HUES6 (cell line): ENCODE measurements around the gene HP1BP3.
"Not testable (repeated sequence)": the region's sequence is repeated elsewhere in the genome, so short reads cannot be mapped to it uniquely, and the experiment has no call there.

Source experiments
- H3K27ac ChIP-seq: 2 replicates; pipeline ENCODE4 v1.7.0; 2013; ENCODE audit warnings: low read depth, mild to moderate bottlenecking, low read length, inconsistent platforms
- H3K27me3 ChIP-seq: 2 replicates; pipeline ENCODE4 v1.6.1; 2013; ENCODE audit warnings: low read length; ENCODE audit not compliant: control insufficient read depth, insufficient read depth
- H3K36me3 ChIP-seq: 2 replicates; pipeline ENCODE4 v1.6.1; 2013; ENCODE audit warnings: low read length; ENCODE audit not compliant: control insufficient read depth, insufficient read depth
- H3K4me1 ChIP-seq: 2 replicates; pipeline ENCODE4 v1.6.1; 2013; ENCODE audit warnings: low read length; ENCODE audit not compliant: control insufficient read depth, insufficient read depth
- H3K4me3 ChIP-seq: 2 replicates; pipeline ENCODE4 v1.5.1; 2013; ENCODE audit warnings: low read depth, low read length
- H3K9ac ChIP-seq: one replicate; pipeline ENCODE4 v1.6.1; 2013; ENCODE audit warnings: mild to moderate bottlenecking, low read length
- H3K9me3 ChIP-seq: 2 replicates; pipeline ENCODE4 v1.6.1; 2013; ENCODE audit warnings: low read depth, low read length; ENCODE audit not compliant: control insufficient read depth, insufficient read depth

Gene HP1BP3

GRCh38 chr1:20718343-20718882 lies 68.7 kb downstream of the HP1BP3 start:
- H3K27ac ChIP-seq, H3K9ac ChIP-seq, H3K36me3 ChIP-seq, H3K4me1 ChIP-seq, H3K9me3 ChIP-seq: not testable (repeated sequence)
- H3K27me3 ChIP-seq: peaks cover 34% of the 10 kb centered on the region
- peak overlapping the region; percentile 67 for H3K4me3 ChIP-seq

DNA sequence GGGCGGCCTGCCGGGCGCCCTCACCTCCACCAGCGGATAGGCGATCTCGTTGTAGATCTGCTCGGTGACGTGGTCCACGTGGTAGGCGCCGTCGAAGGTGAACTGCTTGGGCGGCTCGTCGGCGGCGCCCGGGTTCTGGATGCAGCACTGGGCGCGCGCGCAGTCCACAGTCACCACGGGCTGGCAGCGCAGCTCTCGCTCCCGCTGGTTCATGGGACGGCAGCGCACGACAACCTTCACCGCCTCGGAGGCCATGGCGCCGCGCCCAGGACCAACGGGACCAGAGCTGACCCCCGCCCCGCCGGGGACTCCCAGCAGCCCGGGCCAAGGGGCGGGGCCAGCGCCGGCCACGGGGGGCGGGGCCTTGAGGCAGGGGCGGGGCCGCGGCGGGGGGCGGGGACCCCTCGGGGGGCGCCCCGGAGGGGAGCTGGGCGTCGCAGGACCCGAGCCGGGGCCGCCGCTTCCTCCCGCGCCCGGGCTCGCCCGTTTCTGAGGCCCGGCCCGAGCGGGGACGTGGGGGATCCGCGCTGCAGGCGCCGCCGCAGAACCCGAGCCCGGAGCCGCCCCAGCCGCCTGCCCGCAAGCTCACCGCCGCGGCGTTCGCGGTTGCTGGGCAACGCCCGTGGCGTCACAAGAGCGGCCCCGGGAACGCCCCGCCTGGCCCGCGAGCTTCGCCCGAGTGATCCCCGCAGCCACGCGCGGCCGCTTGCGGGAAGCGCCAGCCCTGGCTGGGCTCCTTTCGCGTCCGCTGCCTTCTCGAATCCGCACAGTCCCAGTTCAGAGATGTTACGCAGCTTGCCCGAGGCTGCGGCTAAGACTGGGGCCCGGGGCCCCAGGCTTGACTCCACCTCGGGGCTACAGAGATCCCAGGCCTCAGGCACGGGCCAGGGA lies 69.4 kb downstream of the HP1BP3 start, which contains the start of gene KIF17:
Gene KIF17 (minus strand): TSS at position 556 of the 891 bp plus-strand sequence. CDS start 301 bp downstream, at position 255.
- peaks cover 34% of the 10 kb centered on the region for H3K27me3 ChIP-seq
- no peak within 1 kb of the TSS for H3K27ac ChIP-seq
- peak within 1 kb of the TSS; percentile 24 for H3K9ac ChIP-seq
- H3K4me1 ChIP-seq: no peaks in the 10 kb centered on the region
- H3K36me3 ChIP-seq: no peaks in the 10 kb centered on the region; the same call in 1 of the 2 replicates
- H3K9me3 ChIP-seq: no peaks in the 10 kb centered on the region
- H3K4me3 ChIP-seq: peak within 1 kb of the TSS; percentile 67

DNA sequence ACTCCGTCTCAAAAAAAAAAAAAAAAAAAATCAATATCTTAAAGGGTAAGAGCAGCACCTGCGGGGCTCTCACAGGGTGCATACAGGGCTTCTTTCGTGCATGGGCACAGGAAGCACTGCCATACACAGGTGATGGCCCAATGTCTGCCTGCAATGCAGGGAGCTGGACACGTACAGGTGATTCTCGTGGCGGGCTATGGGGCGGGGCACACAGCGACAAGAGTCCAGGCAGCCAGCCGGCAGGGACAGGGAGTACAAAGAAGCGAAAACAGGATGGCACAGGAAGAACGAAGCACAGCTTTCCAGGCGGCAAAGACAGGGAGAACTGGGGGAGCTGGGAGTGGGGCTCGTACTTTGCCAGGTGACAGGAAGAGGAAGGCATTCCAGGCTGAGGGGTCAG lies 70.9 kb downstream of the HP1BP3 start:
- no peak overlapping the region for H3K4me3 ChIP-seq
- H3K9ac ChIP-seq: no peak overlapping the region
- no peaks in the 10 kb centered on the region for H3K9me3 ChIP-seq
- H3K27ac ChIP-seq: no peak overlapping the region
- H3K36me3 ChIP-seq: no peaks in the 10 kb centered on the region; the same call in 1 of the 2 replicates
- peaks cover 34% of the 10 kb centered on the region for H3K27me3 ChIP-seq
- H3K4me1 ChIP-seq: no peaks in the 10 kb centered on the region

DNA sequence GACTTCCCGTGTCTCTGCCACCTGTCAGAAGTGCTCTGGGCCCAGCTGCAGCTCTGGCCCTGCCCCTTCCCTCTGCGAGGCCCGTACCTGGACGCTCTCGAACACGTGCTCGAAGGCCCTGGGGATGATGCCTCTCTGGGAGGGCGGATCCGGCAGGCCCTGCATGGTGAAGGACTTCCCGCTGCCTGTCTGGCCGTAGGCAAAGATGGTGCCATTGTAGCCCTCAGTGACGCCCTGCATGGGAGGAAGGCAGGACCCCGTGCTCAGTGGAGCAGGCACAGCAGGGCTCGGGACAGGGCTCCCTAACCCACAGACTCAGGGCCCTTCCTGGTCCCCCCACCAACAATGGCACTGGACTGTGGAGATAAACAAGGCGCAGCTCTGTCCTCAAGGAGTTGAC lies 71.7 kb downstream of the HP1BP3 start:
- Histone ChIP-seq H3K36me3 (no peaks in the 10 kb centered on the region; the same call in 1 of the 2 replicates), H3K9me3 (no peaks in the 10 kb centered on the region), H3K27ac (no peak overlapping the region), H3K4me3 (no peak overlapping the region), H3K4me1 (no peaks in the 10 kb centered on the region), H3K27me3 (peaks cover 34% of the 10 kb centered on the region), H3K9ac (no peak overlapping the region)

- Histone ChIP-seq H3K36me3 (peaks cover 11% of the 10 kb centered on the region; the same call in 1 of the 2 replicates), H3K9me3 (no peaks in the 10 kb centered on the region), H3K27me3 (peaks cover 17% of the 10 kb centered on the region), H3K9ac (no peak overlapping the region), H3K4me1 (no peaks in the 10 kb centered on the region), H3K27ac (no peak overlapping the region), H3K4me3 (no peak overlapping the region)
Observed at GRCh38 chr1:20713440-20713839, 73.7 kb downstream of the HP1BP3 start.

GRCh38 chr1:20712215-20712577 lies 74.9 kb downstream of the HP1BP3 start:
- H3K36me3 ChIP-seq: peaks cover 14% of the 10 kb centered on the region; the same call in 1 of the 2 replicates
- no peak overlapping the region for H3K27ac ChIP-seq
- H3K4me1 ChIP-seq: no peaks in the 10 kb centered on the region
- no peaks in the 10 kb centered on the region for H3K9me3 ChIP-seq
- no peak overlapping the region for H3K4me3 ChIP-seq
- peaks cover 9% of the 10 kb centered on the region for H3K27me3 ChIP-seq
- H3K9ac ChIP-seq: no peak overlapping the region

- Histone ChIP-seq H3K36me3 (peaks cover 14% of the 10 kb centered on the region; the same call in 1 of the 2 replicates), H3K4me3 (no peak overlapping the region), H3K27ac (no peak overlapping the region), H3K9ac (no peak overlapping the region), H3K27me3 (peaks cover 2% of the 10 kb centered on the region; the same call in 1 of the 2 replicates), H3K9me3 (no peaks in the 10 kb centered on the region), H3K4me1 (no peaks in the 10 kb centered on the region)
Observed at GRCh38 chr1:20711285-20712214, 75.6 kb downstream of the HP1BP3 start.

GRCh38 chr1:20710469-20711284 lies 76.4 kb downstream of the HP1BP3 start:
- H3K27me3 ChIP-seq: no peaks in the 10 kb centered on the region
- no peak overlapping the region for H3K4me3 ChIP-seq
- no peaks in the 10 kb centered on the region for H3K9me3 ChIP-seq
- no peak overlapping the region for H3K27ac ChIP-seq
- peaks cover 14% of the 10 kb centered on the region; the same call in 1 of the 2 replicates for H3K36me3 ChIP-seq
- H3K4me1 ChIP-seq: no peaks in the 10 kb centered on the region
- no peak overlapping the region for H3K9ac ChIP-seq

DNA sequence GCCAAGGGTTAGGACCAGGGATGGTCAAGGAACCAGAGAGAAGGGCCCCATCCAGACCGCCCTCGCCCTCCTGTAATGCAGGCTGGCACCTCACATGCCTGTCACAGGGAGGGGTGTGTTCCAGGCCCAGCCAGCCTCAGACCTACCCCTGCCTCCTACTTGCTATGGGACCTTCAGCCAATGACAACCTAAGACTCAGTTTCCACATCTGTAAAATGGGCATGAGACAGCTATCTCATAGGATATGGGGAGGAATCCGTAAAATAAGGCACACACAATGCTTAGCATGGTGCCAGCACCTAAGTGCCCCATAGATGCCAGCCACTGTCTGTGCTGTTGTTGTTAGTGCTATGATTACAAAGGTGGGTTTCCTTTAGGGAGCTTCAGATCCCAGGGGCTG lies 77.2 kb downstream of the HP1BP3 start:
- H3K9ac ChIP-seq: no peak overlapping the region
- H3K4me1 ChIP-seq: no peaks in the 10 kb centered on the region
- H3K9me3 ChIP-seq: no peaks in the 10 kb centered on the region
- H3K27me3 ChIP-seq: no peaks in the 10 kb centered on the region
- H3K36me3 ChIP-seq: peaks cover 15% of the 10 kb centered on the region; the same call in 1 of the 2 replicates
- H3K27ac ChIP-seq: no peak overlapping the region
- no peak overlapping the region for H3K4me3 ChIP-seq

GRCh38 chr1:20708891-20709290 lies 78.2 kb downstream of the HP1BP3 start:
- H3K36me3 ChIP-seq: peaks cover 24% of the 10 kb centered on the region; the same call in 1 of the 2 replicates
- no peaks in the 10 kb centered on the region for H3K27me3 ChIP-seq
- H3K27ac ChIP-seq: no peak overlapping the region
- H3K4me1 ChIP-seq: no peaks in the 10 kb centered on the region
- H3K4me3 ChIP-seq: no peak overlapping the region
- no peaks in the 10 kb centered on the region for H3K9me3 ChIP-seq
- no peak overlapping the region for H3K9ac ChIP-seq
